Spleen (tissue), 7 donors: ENCODE measurements around the gene HIVEP1.
"Not testable (repeated sequence)": the region's sequence is repeated elsewhere in the genome, so short reads cannot be mapped to it uniquely, and the experiment has no call there.

ENCODE experiments used
- POLR2A ChIP-seq, 3 donors: fragments of 450-650 bp; IDR thresholded peaks; one replicate each; pipeline ENCODE4 v1.5.1; 2017; ENCODE audit warnings: antibody characterized with exemption in 3 of 3, mild to moderate bottlenecking in 1 of 3
- POLR2AphosphoS5 ChIP-seq, 3 donors: sonication (generic); formaldehyde crosslinking; IDR thresholded peaks; one replicate each; pipeline ENCODE4 v1.5.1; 2017; ENCODE audit warnings: antibody characterized with exemption in 3 of 3
- TF ChIP-seq, protein P1 (sequence below), 11 experiments: fragments of 200-600 bp in 7 of 11; fragments of 450-650 bp in 4 of 11; sonication (generic) in 4 of 11; IDR thresholded peaks in 8 of 11; conservative IDR thresholded peaks in 3 of 11; 1 replicate in 7 of 11; 2 replicates in 4 of 11; pipeline versions ENCODE4 v1.4.0 to v1.8.0; 2016 to 2021; ENCODE audit warnings: antibody characterized with exemption in 11 of 11, inconsistent platforms in 4 of 11, mild to moderate bottlenecking in 1 of 11
- donor health status: DM: no; HTN: no; CAD: no; lungs with moderate emphysema.
- donor health status: DM: no; HTN: no; CAD: no.
- donor health status: DM: no; HTN: no; CAD: no.

DNA sequence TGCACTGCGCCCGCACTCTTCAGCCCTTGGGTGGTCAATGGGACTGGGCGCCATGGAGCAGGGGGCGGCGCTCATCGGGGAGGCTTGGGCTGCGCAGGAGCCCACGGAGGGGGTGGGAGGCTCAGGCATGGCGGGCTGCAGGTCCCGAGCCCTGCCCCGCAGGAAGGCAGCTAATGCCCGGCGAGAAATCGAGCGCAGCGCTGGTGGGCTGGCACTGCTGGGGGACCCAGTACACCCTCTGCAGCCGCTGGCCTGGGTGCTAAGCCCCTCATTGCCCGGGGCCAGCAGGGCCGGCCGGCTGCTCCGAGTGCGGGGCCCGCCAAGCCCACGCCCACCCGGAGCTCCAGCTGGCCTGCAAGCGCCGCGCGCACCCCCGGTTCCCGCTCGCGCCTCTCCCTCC, 96.3 kb downstream of the HIVEP1 start:
- TF ChIP-seq, protein P1, sequence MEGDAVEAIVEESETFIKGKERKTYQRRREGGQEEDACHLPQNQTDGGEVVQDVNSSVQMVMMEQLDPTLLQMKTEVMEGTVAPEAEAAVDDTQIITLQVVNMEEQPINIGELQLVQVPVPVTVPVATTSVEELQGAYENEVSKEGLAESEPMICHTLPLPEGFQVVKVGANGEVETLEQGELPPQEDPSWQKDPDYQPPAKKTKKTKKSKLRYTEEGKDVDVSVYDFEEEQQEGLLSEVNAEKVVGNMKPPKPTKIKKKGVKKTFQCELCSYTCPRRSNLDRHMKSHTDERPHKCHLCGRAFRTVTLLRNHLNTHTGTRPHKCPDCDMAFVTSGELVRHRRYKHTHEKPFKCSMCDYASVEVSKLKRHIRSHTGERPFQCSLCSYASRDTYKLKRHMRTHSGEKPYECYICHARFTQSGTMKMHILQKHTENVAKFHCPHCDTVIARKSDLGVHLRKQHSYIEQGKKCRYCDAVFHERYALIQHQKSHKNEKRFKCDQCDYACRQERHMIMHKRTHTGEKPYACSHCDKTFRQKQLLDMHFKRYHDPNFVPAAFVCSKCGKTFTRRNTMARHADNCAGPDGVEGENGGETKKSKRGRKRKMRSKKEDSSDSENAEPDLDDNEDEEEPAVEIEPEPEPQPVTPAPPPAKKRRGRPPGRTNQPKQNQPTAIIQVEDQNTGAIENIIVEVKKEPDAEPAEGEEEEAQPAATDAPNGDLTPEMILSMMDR (IDR thresholded peaks at IDR 0.05 in 8 of 11, conservative IDR thresholded peaks at IDR 0.05 in 3 of 11) = not testable (repeated sequence)
- TF ChIP-seq POLR2A (IDR thresholded peaks at IDR 0.05) = not testable (repeated sequence)
- peak in 1 of 3 donors; percentile 24 for TF ChIP-seq POLR2AphosphoS5 (IDR thresholded peaks at IDR 0.05)
